Activated naive CD4-positive, alpha-beta T cell (primary cell): ENCODE data around the gene POP7.

ENCODE experiments used
- DNase-seq, 4 experiments: peaks; one replicate each; lab custom pipeline; 2025; lab: John Stamatoyannopoulos, UW

The POP7 gene

DNA sequence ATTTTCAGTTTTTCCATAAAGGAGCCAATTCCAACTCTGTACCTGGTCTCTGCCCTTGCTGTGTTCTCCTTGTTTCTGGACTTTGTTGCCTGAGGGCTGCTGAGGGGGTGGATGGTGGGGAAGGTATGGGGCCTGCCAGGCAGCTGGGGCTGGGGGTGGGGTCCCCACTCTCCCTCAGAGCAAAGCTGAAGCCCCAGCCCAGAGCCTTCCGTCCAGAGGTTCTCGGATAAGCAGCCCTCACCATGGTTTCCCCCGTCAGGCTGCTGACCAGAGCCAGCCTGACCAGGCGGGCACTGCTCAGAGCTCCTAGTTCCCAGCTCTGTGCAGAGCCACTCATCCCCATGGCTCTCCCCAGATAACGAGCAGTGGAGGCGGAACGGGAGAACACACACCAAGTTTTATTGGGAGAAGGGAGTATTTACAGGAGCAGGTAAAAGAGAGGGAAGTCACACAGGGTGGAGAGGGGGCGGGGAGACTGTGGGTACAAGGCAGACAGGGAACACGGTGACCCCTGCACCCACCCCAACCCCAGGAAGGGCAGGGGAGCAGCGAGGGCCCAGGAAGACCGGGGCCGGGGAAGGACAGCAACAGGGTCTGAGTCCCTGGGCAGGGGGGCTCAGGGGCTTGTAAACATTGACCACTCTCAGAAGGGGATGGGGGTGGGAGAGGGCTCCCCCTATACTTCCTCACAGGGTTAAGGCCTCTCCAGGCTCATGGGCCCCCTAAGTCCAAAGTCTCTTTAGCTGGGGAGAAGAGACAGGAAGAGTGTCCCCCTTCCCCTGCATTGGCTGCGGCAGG lies 26.6 kb upstream of the POP7 start:
- no peak for DNase-seq

DNA sequence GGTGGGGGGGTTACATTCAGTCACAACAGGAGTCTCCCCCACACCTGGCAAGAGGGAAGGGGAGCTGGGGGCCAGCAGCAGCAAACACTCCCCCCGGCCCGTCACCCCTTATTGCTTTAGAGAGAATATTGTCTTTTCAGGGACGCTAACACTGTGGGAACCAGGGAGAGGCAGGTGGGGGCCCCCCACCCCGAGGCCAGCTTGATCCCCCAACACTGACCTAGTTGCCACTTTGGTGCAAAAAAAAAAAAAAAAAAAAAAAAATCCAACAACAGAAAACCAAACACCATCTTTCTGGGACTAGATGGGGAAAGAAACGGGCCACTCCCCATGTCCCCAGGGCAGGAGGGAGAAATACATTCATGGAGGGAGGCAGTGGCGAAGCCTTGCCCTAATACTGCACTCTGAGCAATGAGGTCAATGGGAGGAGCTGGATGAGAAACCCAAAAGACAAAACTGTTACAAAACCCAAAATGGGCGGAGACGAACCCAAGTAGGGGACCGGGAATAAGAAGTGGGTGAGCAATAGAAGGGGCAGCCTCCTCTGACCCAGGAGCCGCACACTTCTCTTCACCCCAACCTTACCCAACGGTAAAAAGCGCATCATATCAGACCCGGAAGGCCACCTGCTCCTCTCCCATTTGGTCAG lies 25.9 kb upstream of the POP7 start:
- DNase-seq, result no peak

DNA sequence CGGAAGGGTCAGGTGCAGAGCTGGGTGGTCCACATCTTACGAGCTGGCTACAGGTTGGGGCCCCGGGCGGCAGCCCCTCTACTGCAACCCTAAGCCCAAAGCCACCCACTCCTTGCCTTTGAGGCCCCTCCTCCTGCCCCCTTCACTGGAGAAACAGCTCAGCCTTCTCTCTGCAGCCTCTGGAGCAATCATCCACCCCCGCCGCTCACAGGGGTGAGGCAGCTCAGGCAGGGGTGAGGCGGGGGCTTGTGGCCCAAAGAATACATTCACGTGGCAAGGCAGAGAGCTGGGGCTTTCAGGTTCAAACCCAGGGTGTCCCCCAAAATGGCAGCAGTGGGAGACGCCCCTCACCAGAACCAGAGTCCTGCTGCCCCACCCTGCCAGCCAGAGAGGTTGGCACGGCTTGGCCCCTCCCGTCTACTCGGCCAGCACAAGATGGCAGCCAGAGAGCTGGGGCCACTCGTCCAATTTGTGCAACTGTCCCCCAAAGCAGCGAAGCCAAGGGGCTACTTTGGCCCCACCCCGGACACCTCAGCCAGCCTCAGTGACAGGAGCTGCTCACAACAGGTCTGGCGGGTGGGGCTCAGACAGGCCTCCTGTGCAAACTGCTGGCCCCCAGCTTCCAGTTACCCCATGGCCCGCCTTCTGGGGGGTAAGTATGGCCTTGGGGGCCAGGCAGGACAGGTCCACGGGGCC lies 25.2 kb upstream of the POP7 start:
- no peak for DNase-seq

- DNase-seq, result no peak
These were observed 24.3 kb upstream of the POP7 start for GRCh38 chr7:100681491-100682227.

DNA sequence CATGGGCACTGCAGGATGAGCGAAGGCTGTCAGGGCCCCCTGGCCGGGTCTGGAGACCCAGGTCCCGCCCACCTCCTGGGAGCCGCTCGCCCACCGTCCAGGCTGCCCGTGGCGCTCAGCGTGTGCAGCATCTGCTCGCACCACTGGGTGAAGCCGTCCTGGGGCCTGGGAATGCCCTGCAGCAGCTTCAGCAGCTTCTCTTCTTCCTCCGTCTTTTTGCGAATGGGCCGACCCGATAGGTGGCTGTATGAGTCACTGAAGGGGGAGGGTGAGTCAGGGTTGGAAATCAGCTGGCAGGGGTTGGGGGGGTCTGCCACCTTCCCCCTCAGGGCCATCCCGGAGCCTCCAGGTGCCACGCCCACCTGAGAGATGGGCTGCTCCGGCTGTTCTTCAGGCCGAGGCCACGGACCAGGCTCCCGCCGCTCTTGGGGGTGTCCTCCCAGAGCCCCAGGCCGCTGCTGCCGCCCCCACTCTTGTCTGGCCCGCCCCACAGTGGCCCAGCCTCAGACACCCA lies 23.6 kb upstream of the POP7 start:
- DNase-seq, result no peak

DNA sequence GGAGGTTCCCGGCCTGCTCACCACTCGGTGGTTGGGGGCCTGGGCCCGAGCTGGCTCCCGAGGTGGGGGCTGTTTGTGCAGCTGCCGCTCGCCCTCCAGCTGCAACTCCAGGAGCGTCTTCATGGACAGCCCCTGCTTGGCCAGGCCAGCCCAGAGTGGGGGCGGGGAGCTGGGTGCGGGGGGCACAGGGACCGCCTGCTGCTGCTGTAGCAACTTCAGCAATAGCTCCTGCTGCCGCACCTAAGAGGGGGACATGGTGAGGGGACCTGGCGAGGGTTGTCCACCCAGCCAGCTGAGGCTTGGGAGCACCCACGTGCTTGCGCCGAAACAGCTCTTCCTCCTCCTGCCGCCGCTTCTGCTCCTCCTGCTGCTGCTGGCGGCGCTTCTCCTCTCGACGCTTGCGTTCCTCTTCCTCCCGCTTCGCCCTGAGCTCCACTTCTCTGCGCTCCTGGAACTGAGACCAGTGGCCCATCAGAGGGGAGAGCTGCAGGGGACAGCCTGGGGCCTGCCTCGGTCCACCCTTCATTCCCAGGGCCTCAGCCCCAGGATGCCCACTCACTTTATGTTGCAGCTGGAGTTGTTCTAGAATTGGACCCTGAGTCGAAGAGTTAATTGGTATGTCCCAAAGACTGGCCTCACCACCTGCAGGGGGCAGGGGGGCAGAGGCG lies 22.8 kb upstream of the POP7 start:
- no peak for DNase-seq

GRCh38 chr7:100683659-100684533 lies 22.0 kb upstream of the POP7 start:
- no peak for DNase-seq

GRCh38 chr7:100684534-100685042 lies 21.3 kb upstream of the POP7 start:
- DNase-seq, result no peak

GRCh38 chr7:100685049-100685605 lies 20.8 kb upstream of the POP7 start:
- no peak for DNase-seq

DNA sequence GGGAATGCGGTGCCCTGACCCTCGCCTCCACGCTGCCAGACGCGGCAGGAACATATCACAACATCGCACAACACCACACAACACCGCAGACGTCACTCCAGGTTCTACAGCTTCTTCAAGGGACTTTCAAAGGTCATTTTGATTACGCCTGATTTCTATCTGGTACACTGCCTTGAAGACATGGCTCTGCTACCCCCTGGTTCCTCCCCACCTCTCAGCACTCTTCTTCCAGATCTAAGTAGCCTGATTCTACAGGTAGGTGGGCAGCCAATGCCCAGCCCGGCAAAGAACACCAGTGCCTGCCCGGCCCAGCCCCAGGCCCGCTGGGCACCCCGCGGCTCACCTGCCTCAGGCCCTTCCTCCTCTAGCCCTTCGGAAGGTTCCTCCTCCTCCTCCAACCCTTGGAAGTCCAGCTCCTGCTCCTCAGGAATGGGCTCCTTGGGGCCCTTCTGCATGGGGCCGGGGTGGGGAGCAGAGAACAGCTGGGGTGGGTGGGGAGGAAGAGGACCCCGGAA lies 20.2 kb upstream of the POP7 start:
- no peak for DNase-seq

GRCh38 chr7:100686201-100686821 lies 19.6 kb upstream of the POP7 start:
- DNase-seq, result no peak

GRCh38 chr7:100686822-100687211 lies 19.1 kb upstream of the POP7 start:
- DNase-seq, result no peak

- no peak for DNase-seq
These were observed 18.7 kb upstream of the POP7 start for GRCh38 chr7:100687261-100687660.

GRCh38 chr7:100687751-100688300 lies 18.1 kb upstream of the POP7 start:
- DNase-seq, result no peak

- DNase-seq, result no peak
These were observed 17.5 kb upstream of the POP7 start for GRCh38 chr7:100688326-100688860.

DNA sequence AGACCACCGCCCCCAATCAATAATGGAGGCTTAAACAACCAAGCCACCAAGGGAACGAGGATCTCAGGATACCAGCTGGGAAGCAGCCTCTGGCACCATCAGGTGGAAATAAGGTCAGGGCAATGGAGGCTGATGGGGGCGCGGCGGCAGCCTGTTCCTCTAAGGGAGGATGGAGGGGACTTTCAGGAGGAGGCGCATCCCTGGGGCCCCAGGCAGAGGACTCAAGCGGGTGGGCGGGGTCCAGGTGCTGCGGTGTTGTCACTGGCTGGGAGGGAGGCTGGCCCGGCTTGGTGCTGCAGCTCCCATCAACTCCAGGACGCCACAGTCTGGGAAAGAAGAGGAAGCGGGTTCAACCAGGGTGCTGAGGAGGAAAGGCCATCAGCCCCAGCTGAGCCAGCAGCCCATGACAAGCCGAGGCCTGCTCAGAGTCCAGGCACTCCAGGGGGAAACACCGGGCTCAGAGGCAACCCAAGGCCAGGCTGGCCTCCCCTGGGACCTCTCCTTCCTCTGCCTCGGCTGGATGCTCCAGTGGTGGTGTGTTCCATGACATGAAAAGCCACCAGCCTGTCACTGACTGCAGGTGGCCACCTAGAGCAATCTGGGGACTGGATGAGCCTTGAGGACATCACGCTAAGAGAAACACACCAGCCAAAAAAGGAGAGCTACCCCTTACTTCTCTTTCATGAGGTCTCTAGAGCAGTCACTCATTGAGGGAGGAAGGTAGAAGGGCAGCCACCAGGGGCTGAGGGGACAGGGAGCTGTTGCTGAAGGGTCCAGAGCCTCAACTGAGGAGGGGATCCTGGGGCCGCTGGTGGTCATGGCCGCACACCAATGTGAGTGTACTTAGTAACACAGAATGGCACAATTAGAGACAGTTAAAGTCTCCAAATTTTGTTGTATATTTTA lies 16.4 kb upstream of the POP7 start:
- no peak for DNase-seq

GRCh38 chr7:100691676-100692577 lies 14.0 kb upstream of the POP7 start:
- peak; percentile 58 to 75 (median 64) for DNase-seq
